Endodermal cell (in vitro differentiated cells): ENCODE results near the gene PPP2R3C. TPM values are rescaled to one million over a fixed set of nuclear protein-coding genes. Genes with fewer than 3 reads are reported as not detected.

ENCODE experiments used
- DNase-seq: peaks from one replicate; pipeline ENCODE4 v3.0.0-alpha.2; 2017
- H3K27ac ChIP-seq: 2 replicates; pipeline ENCODE4 v1.5.1; 2013; ENCODE audit warnings: mild to moderate bottlenecking, low read depth, low read length, moderate library complexity
- H3K27me3 ChIP-seq: 2 replicates; pipeline ENCODE4 v1.6.1; 2013; ENCODE audit warnings: mild to moderate bottlenecking, low read length, moderate library complexity; ENCODE audit not compliant: insufficient read depth, control insufficient read depth, poor library complexity, severe bottlenecking
- H3K36me3 ChIP-seq: 2 replicates; pipeline ENCODE4 v1.7.0; 2013; ENCODE audit warnings: mild to moderate bottlenecking, low read length, moderate library complexity; ENCODE audit not compliant: control insufficient read depth, insufficient read depth
- H3K4me1 ChIP-seq: one replicate; pipeline ENCODE4 v1.7.0; 2013; ENCODE audit warnings: low read length; ENCODE audit not compliant: control insufficient read depth, insufficient read depth
- H3K4me3 ChIP-seq: 2 replicates; pipeline ENCODE4 v1.5.1; 2013; ENCODE audit warnings: mild to moderate bottlenecking, low read length, moderate library complexity
- H3K9ac ChIP-seq: 2 replicates; pipeline ENCODE4 v1.6.1; 2013; ENCODE audit warnings: mild to moderate bottlenecking, low read length, moderate library complexity; ENCODE audit not compliant: poor library complexity, severe bottlenecking; ENCODE audit errors: extremely low read depth
- H3K9me3 ChIP-seq: 2 replicates; pipeline ENCODE4 v1.6.1; 2013; ENCODE audit warnings: mild to moderate bottlenecking, low read length, moderate library complexity; ENCODE audit not compliant: control insufficient read depth
- H3K27ac Mint-ChIP-seq: 2 replicates; pipeline ENCODE4 v1.8.0; 2020; ENCODE audit warnings: mixed read lengths
- H3K27me3 Mint-ChIP-seq: 2 replicates; pipeline ENCODE4 v1.8.0; 2021; ENCODE audit warnings: mild to moderate bottlenecking, mixed read lengths; ENCODE audit not compliant: insufficient read depth
- H3K36me3 Mint-ChIP-seq: 2 replicates; pipeline ENCODE4 v1.8.0; 2020; ENCODE audit warnings: low read depth, mixed read lengths
- H3K4me1 Mint-ChIP-seq: 2 replicates; pipeline ENCODE4 v1.8.0; 2020; ENCODE audit warnings: mixed read lengths
- H3K4me3 Mint-ChIP-seq: 2 replicates; pipeline ENCODE4 v1.8.0; 2020; ENCODE audit warnings: mild to moderate bottlenecking, moderate library complexity, mixed read lengths
- H3K9me3 Mint-ChIP-seq: 2 replicates; pipeline ENCODE4 v1.8.0; 2020; ENCODE audit warnings: mild to moderate bottlenecking, mixed read lengths
- CTCF ChIP-seq: fragments of 200-600 bp; sonication (generic); conservative IDR thresholded peaks from 2 replicates; pipeline ENCODE4 v1.5.0; 2021; ENCODE audit warnings: antibody characterized with exemption, mild to moderate bottlenecking
- WGBS, 2 experiments: methylation state at CpG; one replicate each; pipeline versions ENCODE4 v1.1.5 to v1.1.7; 2013; ENCODE audit warnings: missing lambda C conversion rate in 2 of 2, mixed read lengths in 1 of 2; ENCODE audit not compliant: insufficient coverage in 1 of 2, insufficient read length in 1 of 2; 5-methylcytosine and 5-hydroxymethylcytosine counted together
- total RNA-seq, 2 donors: library from RNA; stranded (reverse); fragmentation: NEBNext Ultra II Directional in 1 of 2; extraction: Animal tissue kit (Norgen Biotek cat#: 25700) in 1 of 2; gene quantifications; 2 replicates in 1 of 2; 3 replicates in 1 of 2; pipeline ENCODE4 v1.2.1, GENCODE V29; 2021

Gene PPP2R3C
- total RNA-seq, 2 donors from 2014 or later = 18.6 to 36.8 TPM

- no peak for DNase-seq
- H3K36me3 ChIP-seq = peaks cover 51% of the 10 kb centered on the region
- no peak overlapping the region for H3K9ac ChIP-seq
- H3K4me1 ChIP-seq = no peaks in the 10 kb centered on the region
- peaks cover 4% of the 10 kb centered on the region for H3K9me3 ChIP-seq
- Mint-ChIP-seq H3K36me3 (peaks cover 36% of the 10 kb centered on the region), H3K27me3 (no peaks in the 10 kb centered on the region), H3K9me3 (no peaks in the 10 kb centered on the region), H3K4me1 (peaks cover 3% of the 10 kb centered on the region), H3K4me3 (no peak overlapping the region), H3K27ac (peak overlapping the region; percentile 44)
- H3K4me3 ChIP-seq = no peak overlapping the region
- no peak overlapping the region for H3K27ac ChIP-seq
- no peak for TF ChIP-seq CTCF
- 99 to 100% methylated on average over 1 to 3 of the region's 4 CpGs for WGBS, 2 experiments
- H3K27me3 ChIP-seq = no peaks in the 10 kb centered on the region
Measured at GRCh38 chr14:35134329-35135123, 12.7 kb upstream of the PPP2R3C start.

GRCh38 chr14:35133542-35134328 lies 11.9 kb upstream of the PPP2R3C start:
- Histone ChIP-seq H3K4me1 (no peaks in the 10 kb centered on the region), H3K36me3 (peaks cover 58% of the 10 kb centered on the region), H3K27ac (no peak overlapping the region), H3K9ac (no peak overlapping the region), H3K4me3 (no peak overlapping the region), H3K27me3 (no peaks in the 10 kb centered on the region), H3K9me3 (peaks cover 4% of the 10 kb centered on the region)
- no peak for DNase-seq
- peak; percentile 59 for TF ChIP-seq CTCF
- Mint-ChIP-seq H3K27me3 (no peaks in the 10 kb centered on the region), H3K36me3 (peaks cover 40% of the 10 kb centered on the region), H3K4me1 (peaks cover 3% of the 10 kb centered on the region), H3K27ac (peak overlapping the region; percentile 44), H3K4me3 (no peak overlapping the region), H3K9me3 (no peaks in the 10 kb centered on the region)
- WGBS, 2 experiments = 67 to 72% methylated on average over 3 to 6 of the region's 6 CpGs

GRCh38 chr14:35124127-35124526 lies 2.3 kb upstream of the PPP2R3C start:
- Mint-ChIP-seq H3K4me3 (no peak overlapping the region), H3K36me3 (peaks cover 28% of the 10 kb centered on the region), H3K4me1 (peaks cover 19% of the 10 kb centered on the region), H3K27ac (no peak overlapping the region), H3K9me3 (no peaks in the 10 kb centered on the region), H3K27me3 (no peaks in the 10 kb centered on the region)
- no peaks in the 10 kb centered on the region for H3K9me3 ChIP-seq
- no peaks in the 10 kb centered on the region for H3K4me1 ChIP-seq
- H3K4me3 ChIP-seq = peak overlapping the region; percentile 93
- H3K9ac ChIP-seq = no peak overlapping the region
- H3K27me3 ChIP-seq = no peaks in the 10 kb centered on the region
- no peak overlapping the region for H3K27ac ChIP-seq
- no peak for TF ChIP-seq CTCF
- DNase-seq = no peak
- WGBS, 2 experiments = 88 to 100% methylated on average over 1 of the region's 1 CpG
- peaks cover 32% of the 10 kb centered on the region for H3K36me3 ChIP-seq
